ENCODE measurements around the gene SMIM45.

The SMIM45 gene

DNA sequence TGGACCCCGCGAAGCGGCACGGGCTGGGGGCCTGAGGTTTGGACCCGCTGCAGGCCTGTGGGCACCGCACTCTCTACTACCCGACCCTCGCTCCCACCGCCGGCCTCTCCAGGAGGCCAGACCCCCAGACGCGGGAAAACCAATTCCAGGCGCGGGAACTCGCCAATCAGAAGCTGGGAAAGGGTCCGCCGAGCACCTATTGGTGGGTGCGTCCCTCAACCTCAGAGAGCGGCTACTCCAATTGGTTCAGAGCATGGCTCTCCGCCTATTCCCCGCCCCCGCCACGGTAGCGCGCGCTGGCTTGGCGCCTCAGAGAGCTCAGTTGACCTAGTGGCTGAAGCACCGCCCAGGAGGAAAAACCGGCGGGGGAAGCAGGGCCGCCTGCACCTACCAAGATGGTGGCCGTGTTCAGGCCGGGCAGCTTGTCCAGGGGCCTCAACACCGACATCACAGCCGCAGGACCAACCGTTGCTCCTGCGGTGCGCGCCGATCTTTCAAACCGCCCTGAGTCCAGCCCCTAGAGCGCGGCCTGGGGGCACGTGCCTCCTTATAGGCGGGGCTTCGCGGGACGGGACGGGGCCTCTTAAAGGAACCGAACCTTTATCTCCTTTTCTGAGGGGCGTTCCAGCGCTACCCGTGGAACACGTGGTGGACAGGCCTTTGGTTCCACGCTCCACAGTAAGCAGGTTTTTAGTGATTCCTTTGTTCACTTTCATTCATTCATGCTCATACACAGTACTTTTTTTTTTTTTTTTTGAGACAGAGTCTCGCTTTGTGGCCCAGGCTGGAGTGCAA, 5.1 kb upstream of the SMIM45 start, which contains the start of gene CENPM:
CENPM (minus strand) TSS at position 524 of the 795 bp plus-strand sequence; CDS start at position 448, 76 bp downstream.
- H3K4me1 ChIP-seq (replicated peaks in 1 of 4; ENCODE audit: control insufficient read depth in 3 of 4, insufficient read depth in 4 of 4, low read length in 3 of 4): peaks cover 7 to 17% (median 10%) of the 10 kb centered on the region in 4 experiments
- H2AK5ac ChIP-seq (ENCODE audit: low read depth, low read length): peak within 1 kb of the TSS; percentile 59
- H3K4me2 ChIP-seq (ENCODE audit: insufficient read depth in 1 of 2, low read depth in 2 of 2, low read length in 2 of 2): peak within 1 kb of the TSS; percentile 82 to 85
- CTCF ChIA-PET (ENCODE audit: partially characterized antibody): interaction anchor here (0.6 to 4.4 kb wide), 12 partner anchors 10 to 250 kb away, joined by 3 to 21 read pairs (median 4); partner anchors contain the start of gene TNFRSF13C
- peaks cover 0 to 9% of the 10 kb centered on the region in 2 experiments; a peak in 1 of 4 replicates for H3K79me2 ChIP-seq (ENCODE audit: control insufficient read depth in 1 of 2, insufficient read depth in 2 of 2, low read length in 2 of 2)
- H2BK15ac ChIP-seq (ENCODE audit: low read length): peak within 1 kb of the TSS; percentile 98; the same call in 1 of the 2 replicates
- H4K91ac ChIP-seq (replicated peaks; ENCODE audit: insufficient read length, low read length): peak within 1 kb of the TSS; percentile 94
- peak within 1 kb of the TSS; percentile 55 for H4K5ac ChIP-seq (ENCODE audit: insufficient read length, low read depth, low read length)
- peak within 1 kb of the TSS; percentile 78 for H3K27ac ChIP-seq (ENCODE audit: low read depth, low read length)
- DNase-seq (ENCODE audit: low read depth in 1 of 2, low spot score in 2 of 2) (peak; percentile 78 to 97), FAIRE-seq (no peak)
- H4K20me1 ChIP-seq (replicated peaks in 1 of 2; ENCODE audit: control insufficient read depth in 1 of 2, insufficient read depth in 2 of 2, low read length in 2 of 2): peaks cover 0 to 7% of the 10 kb centered on the region in 2 experiments
- peaks cover 17 to 29% (median 27%) of the 10 kb centered on the region in 4 experiments for H3K36me3 ChIP-seq (ENCODE audit: control insufficient read depth in 2 of 4, insufficient read depth in 4 of 4, low read length in 3 of 4)
- H2AFZ ChIP-seq (ENCODE audit: low read length): no peak within 1 kb of the TSS; the same call in 1 of the 2 replicates
- peak within 1 kb of the TSS; percentile 96 for H3K4ac ChIP-seq (replicated peaks; ENCODE audit: insufficient read length, low read depth, low read length)
- H3K18ac ChIP-seq (ENCODE audit: extremely low read depth, low read length): peak within 1 kb of the TSS; percentile 99
- peak within 1 kb of the TSS; percentile 64 to 83 (median 77) for H3K9ac ChIP-seq (replicated peaks in 1 of 4; ENCODE audit: extremely low read depth in 1 of 4, low read depth in 3 of 4, low read length in 3 of 4)
- peak within 1 kb of the TSS; percentile 84; the same call in 1 of the 2 replicates for H2BK12ac ChIP-seq (ENCODE audit: low read depth, low read length)
- H3K27me3 ChIP-seq (replicated peaks in 1 of 4; ENCODE audit: control insufficient read depth in 3 of 4, extremely low read depth in 1 of 4, insufficient read depth in 3 of 4, low read length in 3 of 4): no peaks in the 10 kb centered on the region
- peaks cover 8% of the 10 kb centered on the region for H3K23me2 ChIP-seq (ENCODE audit: low read depth, low read length)
- H3K23ac ChIP-seq (ENCODE audit: insufficient read length): no peak within 1 kb of the TSS
- H2BK120ac ChIP-seq (replicated peaks; ENCODE audit: low read depth, low read length): no peak within 1 kb of the TSS
- peak within 1 kb of the TSS; percentile 35 for H3K14ac ChIP-seq (ENCODE audit: insufficient read length)
- peak within 1 kb of the TSS; percentile 4 for H3K56ac ChIP-seq (replicated peaks; ENCODE audit: insufficient read length, low read depth, low read length)
- peak within 1 kb of the TSS; percentile 93 for H4K8ac ChIP-seq (ENCODE audit: extremely low read depth, insufficient read depth, low read length)
- WGBS, 2 experiments (ENCODE audit: extremely low coverage in 1 of 2, insufficient coverage in 1 of 2, insufficient read length in 1 of 2, insufficient replicate concordance in 2 of 2, low coverage in 1 of 2, low lambda C conversion rate in 2 of 2, missing lambda C conversion rate in 1 of 2): 2% methylated on average over 51 of the region's 56 CpGs; no CpG with 5 or more reads in 1 of the 2 experiments
- peak within 1 kb of the TSS; percentile 97 for H2BK5ac ChIP-seq (ENCODE audit: low read depth, low read length)
- POLR2A ChIA-PET (ENCODE audit: partially characterized antibody): interaction anchor here (0.6 to 2.1 kb wide), 30 partner anchors 9 to 422 kb away, joined by 3 to 14 read pairs (median 4); partner anchors contain the start of genes CCDC134 and SNU13
- H3K9me3 ChIP-seq (ENCODE audit: insufficient read depth in 2 of 2, low read depth in 1 of 2, low read length in 1 of 2): no peaks in the 10 kb centered on the region
- H3K79me1 ChIP-seq (ENCODE audit: low read depth, low read length): peaks cover 7% of the 10 kb centered on the region; the same call in 1 of the 2 replicates
- H2BK20ac ChIP-seq (ENCODE audit: low read length): 0 out of 2 replicates have a peak within 1 kb of the TSS, but pooled peaks have one; percentile 86
- peak within 1 kb of the TSS; percentile 67 to 83 (median 75) for H3K4me3 ChIP-seq (ENCODE audit: extremely low read depth in 1 of 4, insufficient read depth in 2 of 4, low read depth in 3 of 4, low read length in 4 of 4)
- peak; percentile 82 for TF ChIP-seq SP2 (IDR thresholded peaks at IDR 0.05; ENCODE audit: low read length)
- TF ChIP-seq SP1 (IDR thresholded peaks at IDR 0.05; ENCODE audit: low read depth, low read length): peak; percentile 98
- peak; percentile 87 for TF ChIP-seq PHF8 (conservative IDR thresholded peaks at IDR 0.05; ENCODE audit: low read depth, low read length)
- TF ChIP-seq EGR1 (IDR thresholded peaks at IDR 0.05; ENCODE audit: borderline replicate concordance, low read depth, low read length): no peak
- TF ChIP-seq CHD2 (IDR thresholded peaks at IDR 0.05; ENCODE audit: low read length): peak; percentile 89
- TF ChIP-seq, protein P1, sequence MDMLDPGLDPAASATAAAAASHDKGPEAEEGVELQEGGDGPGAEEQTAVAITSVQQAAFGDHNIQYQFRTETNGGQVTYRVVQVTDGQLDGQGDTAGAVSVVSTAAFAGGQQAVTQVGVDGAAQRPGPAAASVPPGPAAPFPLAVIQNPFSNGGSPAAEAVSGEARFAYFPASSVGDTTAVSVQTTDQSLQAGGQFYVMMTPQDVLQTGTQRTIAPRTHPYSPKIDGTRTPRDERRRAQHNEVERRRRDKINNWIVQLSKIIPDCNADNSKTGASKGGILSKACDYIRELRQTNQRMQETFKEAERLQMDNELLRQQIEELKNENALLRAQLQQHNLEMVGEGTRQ (IDR thresholded peaks at IDR 0.05; ENCODE audit: low read length): peak; percentile 84
- peak; percentile 46; the same call in 1 of the 2 replicates for TF ChIP-seq TBP (IDR thresholded peaks at IDR 0.05; ENCODE audit: low read depth, low read length)
- TF ChIP-seq RBBP5 (IDR thresholded peaks at IDR 0.05; ENCODE audit: borderline replicate concordance, low read depth, low read length): peak; percentile 44; the same call in 1 of the 2 replicates
- no peak for TF ChIP-seq ZNF274 (IDR thresholded peaks at IDR 0.05; ENCODE audit: borderline replicate concordance, extremely low read depth, low read length)
- TF ChIP-seq, protein P2, sequence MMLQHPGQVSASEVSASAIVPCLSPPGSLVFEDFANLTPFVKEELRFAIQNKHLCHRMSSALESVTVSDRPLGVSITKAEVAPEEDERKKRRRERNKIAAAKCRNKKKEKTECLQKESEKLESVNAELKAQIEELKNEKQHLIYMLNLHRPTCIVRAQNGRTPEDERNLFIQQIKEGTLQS (IDR thresholded peaks at IDR 0.05; ENCODE audit: insufficient read depth, low read depth, low read length): peak; percentile 71

Data from H1 (cell line).